Kidney (tissue), 14 donors: ENCODE results near the gene ANKRD11. TPM values are rescaled to one million over a fixed set of nuclear protein-coding genes. Genes with fewer than 3 reads are reported as not detected.

ENCODE experiments used
- DNase-seq, 5 donors: peaks; one replicate each; pipeline ENCODE4 v3.0.0-alpha.2; 2013 to 2020
- FAIRE-seq: peaks from 2 replicates; lab custom pipeline; 2012; peaks lifted over from hg19 to GRCh38; lab: Jason Lieb, UNC
- H3K27ac ChIP-seq, 2 donors: one replicate each; pipeline ENCODE4 v1.7.0; 2013; ENCODE audit warnings: low read depth in 2 of 2, low read length in 2 of 2, inconsistent platforms in 1 of 2
- H3K27me3 ChIP-seq: one replicate; pipeline ENCODE4 v1.7.1; 2013; ENCODE audit warnings: low read length, inconsistent platforms; ENCODE audit not compliant: control insufficient read depth, insufficient read depth
- H3K36me3 ChIP-seq, 3 donors: one replicate each; pipeline versions ENCODE4 v1.7.0 to v1.7.1; 2013; ENCODE audit warnings: low read length in 3 of 3, control low read depth in 1 of 3, inconsistent platforms in 1 of 3; ENCODE audit not compliant: insufficient read depth in 3 of 3, control insufficient read depth in 2 of 3
- H3K4me1 ChIP-seq, 3 donors: one replicate each; pipeline versions ENCODE4 v1.7.0 to v1.7.1; 2013; ENCODE audit warnings: low read length in 3 of 3, inconsistent platforms in 1 of 3, low read depth in 1 of 3; ENCODE audit not compliant: control insufficient read depth in 2 of 3, insufficient read depth in 2 of 3
- H3K4me3 ChIP-seq, 3 donors: one replicate each; pipeline versions ENCODE4 v1.7.0 to v1.8.1; 2013; ENCODE audit warnings: low read length in 3 of 3, control low read depth in 1 of 3, inconsistent platforms in 1 of 3
- H3K9ac ChIP-seq, 3 donors: one replicate each; pipeline versions ENCODE4 v1.7.0 to v1.7.1; 2013; ENCODE audit warnings: low read length in 3 of 3, control low read depth in 1 of 3, inconsistent platforms in 1 of 3
- H3K9me3 ChIP-seq, 3 donors: one replicate each; pipeline versions ENCODE4 v1.7.0 to v1.7.1; 2013; ENCODE audit warnings: low read length in 3 of 3, control low read depth in 1 of 3, inconsistent platforms in 1 of 3; ENCODE audit not compliant: control insufficient read depth in 2 of 3, insufficient read depth in 1 of 3
- intact Hi-C: fragments of 100-400 bp; cut with DNase I; formaldehyde crosslinking; loops from one replicate; pipeline ENCODE4 v1.11.1; 2022
- polyA plus RNA-seq: library from polyadenylated mRNA; stranded (reverse); fragments of 350-450 nt; fragmentation: Illumina TruSeq; extraction: RNeasy Lipid Tissue Mini Kit (QIAGEN cat#74804); gene quantifications from one replicate; pipeline ENCODE4 v1.2.3, GENCODE V29; 2014; ENCODE audit warnings: low read depth, low replicate concordance; ENCODE audit not compliant: insufficient read depth
- total RNA-seq: library from RNA; stranded (reverse); fragmentation: NEBNext Ultra II Directional; extraction: Animal tissue kit (Norgen Biotek cat#: 25700); gene quantifications from one replicate; pipeline ENCODE4 v1.2.1, GENCODE V29; 2021
- TF ChIP-seq, protein P1 (sequence below): IDR thresholded peaks from 3 replicates; pipeline ENCODE4 v1.5.1; 2012; ENCODE audit warnings: mild to moderate bottlenecking, moderate library complexity, borderline replicate concordance; ENCODE audit not compliant: insufficient read depth; ENCODE audit errors: extremely low read depth
- donor health status: control.
- donor health status: control.
- donor health status: control.
- donor health status: control.
- donor health status: control.
- donor health status: DM: yes; HTN: yes; CAD: no.
- donor health status: Normal renal cell carcinoma (clear cell type).

ANKRD11 gene
- total and polyA plus RNA-seq, 2 donors from 2014 or later: 36.2 to 154 TPM

DNA sequence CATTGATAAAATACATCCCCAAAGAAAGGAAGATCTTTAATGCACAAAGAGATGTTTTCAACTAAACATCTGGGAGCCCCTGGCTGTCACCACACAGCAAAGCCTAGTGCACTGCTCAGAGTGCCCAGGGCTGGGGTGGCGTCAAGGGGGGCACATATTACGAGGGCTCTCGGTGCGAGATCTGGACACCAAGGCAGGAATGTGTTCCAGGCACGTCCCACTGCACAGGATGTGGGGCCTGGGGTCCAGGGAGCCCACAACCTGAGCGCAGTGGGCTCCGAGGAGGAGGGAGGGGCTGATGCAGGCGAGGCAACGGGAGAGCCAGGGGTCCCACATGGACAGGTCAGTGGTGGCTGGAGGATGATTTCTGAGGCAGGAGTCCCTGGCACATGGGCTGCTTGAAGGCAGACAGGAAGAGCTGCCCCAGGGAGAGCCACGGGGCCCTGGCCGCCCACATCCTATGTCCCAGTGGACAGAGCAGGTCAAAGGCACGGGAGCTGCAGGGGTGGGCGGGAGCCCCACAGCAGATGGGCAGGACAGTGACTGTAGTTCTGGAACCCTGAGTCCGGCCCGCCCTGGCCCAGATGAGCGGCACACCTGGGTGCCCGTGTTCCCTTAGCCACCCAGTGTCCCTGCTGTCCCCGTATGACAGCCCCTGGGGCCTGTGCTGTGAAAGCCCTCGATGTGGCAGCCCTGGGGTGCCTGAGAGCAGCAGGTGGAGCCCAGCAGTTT is 216.5 kb downstream of the ANKRD11 start:
- H3K36me3 ChIP-seq: peaks cover 4 to 11% (median 8%) of the 10 kb centered on the region in 3 donors

DNA sequence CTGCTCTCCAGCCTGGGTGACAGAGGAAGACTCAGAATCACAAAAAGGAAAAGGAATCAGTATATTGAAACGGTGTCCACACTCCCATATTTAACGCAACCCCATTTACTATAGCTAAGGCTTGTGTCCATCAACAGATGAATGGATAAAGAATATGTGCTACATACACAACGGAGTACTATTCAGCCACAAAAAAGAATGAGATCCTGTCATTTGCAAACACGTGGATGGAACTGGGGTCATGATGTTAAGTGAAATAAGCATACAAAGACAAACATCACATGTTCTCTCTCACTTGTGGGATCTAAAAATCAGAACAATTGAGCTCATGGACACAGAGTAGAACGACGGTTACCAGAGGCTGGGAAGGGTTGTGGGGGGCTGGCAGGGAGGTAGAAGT is 217.7 kb downstream of the ANKRD11 start:
- TF ChIP-seq, protein P1, sequence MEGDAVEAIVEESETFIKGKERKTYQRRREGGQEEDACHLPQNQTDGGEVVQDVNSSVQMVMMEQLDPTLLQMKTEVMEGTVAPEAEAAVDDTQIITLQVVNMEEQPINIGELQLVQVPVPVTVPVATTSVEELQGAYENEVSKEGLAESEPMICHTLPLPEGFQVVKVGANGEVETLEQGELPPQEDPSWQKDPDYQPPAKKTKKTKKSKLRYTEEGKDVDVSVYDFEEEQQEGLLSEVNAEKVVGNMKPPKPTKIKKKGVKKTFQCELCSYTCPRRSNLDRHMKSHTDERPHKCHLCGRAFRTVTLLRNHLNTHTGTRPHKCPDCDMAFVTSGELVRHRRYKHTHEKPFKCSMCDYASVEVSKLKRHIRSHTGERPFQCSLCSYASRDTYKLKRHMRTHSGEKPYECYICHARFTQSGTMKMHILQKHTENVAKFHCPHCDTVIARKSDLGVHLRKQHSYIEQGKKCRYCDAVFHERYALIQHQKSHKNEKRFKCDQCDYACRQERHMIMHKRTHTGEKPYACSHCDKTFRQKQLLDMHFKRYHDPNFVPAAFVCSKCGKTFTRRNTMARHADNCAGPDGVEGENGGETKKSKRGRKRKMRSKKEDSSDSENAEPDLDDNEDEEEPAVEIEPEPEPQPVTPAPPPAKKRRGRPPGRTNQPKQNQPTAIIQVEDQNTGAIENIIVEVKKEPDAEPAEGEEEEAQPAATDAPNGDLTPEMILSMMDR: no peak
- FAIRE-seq (no peak), DNase-seq (no peak)
- Histone ChIP-seq H3K4me1 (peaks cover 0 to 4% (median 2%) of the 10 kb centered on the region in 3 donors), H3K36me3 (peaks cover 4 to 11% (median 8%) of the 10 kb centered on the region in 3 donors), H3K27ac (no peak overlapping the region), H3K27me3 (no peaks in the 10 kb centered on the region), H3K4me3 (no peak overlapping the region), H3K9ac (no peak overlapping the region), H3K9me3 (no peaks in the 10 kb centered on the region)
- intact Hi-C loops: no loop called here

More for the DNA sequence above, 216.5 kb downstream of the ANKRD11 start:
- Histone ChIP-seq H3K27me3 (no peaks in the 10 kb centered on the region), H3K9ac (no peak overlapping the region), H3K27ac (no peak overlapping the region), H3K4me1 (peaks cover 0 to 4% (median 2%) of the 10 kb centered on the region in 3 donors), H3K9me3 (no peaks in the 10 kb centered on the region), H3K4me3 (no peak overlapping the region)
- no peak for FAIRE-seq
- TF ChIP-seq, protein P1: no peak
- no peak for DNase-seq
- intact Hi-C loops: no loop called here

DNA sequence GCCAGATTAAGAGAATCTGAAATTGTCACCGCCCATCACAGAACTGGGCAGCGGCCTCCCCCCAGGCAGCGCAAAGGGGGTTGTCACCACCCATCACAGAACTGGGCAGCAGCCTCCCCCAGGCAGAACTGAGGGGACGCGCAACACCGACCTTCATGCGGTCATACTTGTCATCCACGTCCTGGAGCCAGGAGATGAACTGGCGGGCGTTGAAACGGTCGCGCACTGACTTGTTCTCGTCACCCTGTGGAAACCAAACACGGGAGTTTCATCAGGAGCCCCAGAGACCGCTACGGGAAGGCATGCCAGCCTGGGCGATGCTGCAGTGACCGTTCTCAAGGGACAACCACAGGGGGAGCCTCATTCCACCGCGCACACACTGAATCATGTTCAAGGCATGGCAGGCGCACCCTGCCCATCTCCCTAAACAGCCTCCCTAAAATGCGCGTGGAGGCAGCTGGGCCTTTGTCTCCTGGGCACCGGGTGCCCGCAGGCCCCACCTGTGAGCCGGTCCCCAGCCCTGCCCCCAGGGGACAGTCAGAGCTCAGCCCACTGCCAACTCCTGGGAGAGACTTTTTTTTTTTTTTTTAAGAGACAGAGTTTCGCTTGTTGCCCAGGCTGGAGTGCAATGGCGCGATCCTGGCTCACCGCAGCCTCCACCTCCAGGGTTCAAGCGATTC is 219.6 kb downstream of the ANKRD11 start:
- Histone ChIP-seq H3K27ac (no peak overlapping the region), H3K9me3 (no peaks in the 10 kb centered on the region), H3K4me1 (peaks cover 0 to 4% (median 2%) of the 10 kb centered on the region in 3 donors), H3K4me3 (no peak overlapping the region), H3K36me3 (peaks cover 4 to 11% (median 4%) of the 10 kb centered on the region in 3 donors), H3K27me3 (no peaks in the 10 kb centered on the region), H3K9ac (no peak overlapping the region)
- DNase-seq (peak in 1 of 5 donors; percentile 53), FAIRE-seq (no peak)
- intact Hi-C loops: no loop called here
- TF ChIP-seq, protein P1: no peak
